T-helper 17 cell (primary cell): ENCODE results near the gene WWOX. TPM values are rescaled to one million over a fixed set of nuclear protein-coding genes. Genes with fewer than 3 reads are reported as not detected.

ENCODE experiments used
- ATAC-seq: fragments of 150-1000 bp; cut with Tn5 transposase; 2 replicates; pipeline ENCODE4 v1.10.0; 2021; ENCODE audit warnings: mild to moderate bottlenecking, moderate library complexity
- DNase-seq, 3 donors: peaks; one replicate each; pipeline versions ENCODE4 v3.0.0 to v3.0.0-alpha.2; 2020 to 2021
- H3K9me3 ChIP-seq: one replicate; pipeline ENCODE4 v1.7.0; 2013; ENCODE audit warnings: low read length, mild to moderate bottlenecking; ENCODE audit not compliant: control insufficient read depth, poor library complexity, severe bottlenecking
- H3K27ac Mint-ChIP-seq: one replicate; pipeline ENCODE4 v1.8.0; 2022; ENCODE audit warnings: mild to moderate bottlenecking, moderate library complexity, mixed read lengths
- H3K27me3 Mint-ChIP-seq: one replicate; pipeline ENCODE4 v1.8.0; 2022; ENCODE audit warnings: mixed read lengths
- H3K36me3 Mint-ChIP-seq: one replicate; pipeline ENCODE4 v1.8.0; 2022; ENCODE audit warnings: low read depth, mixed read lengths
- H3K4me1 Mint-ChIP-seq: one replicate; pipeline ENCODE4 v1.8.0; 2022; ENCODE audit warnings: mild to moderate bottlenecking, mixed read lengths
- H3K4me3 Mint-ChIP-seq: one replicate; pipeline ENCODE4 v1.8.0; 2022; ENCODE audit warnings: mild to moderate bottlenecking, moderate library complexity, mixed read lengths
- total RNA-seq, 4 donors: library from RNA in 2 of 4; stranded (reverse) in 2 of 4; gene quantifications; one replicate each; pipeline ENCODE4 v1.2.3 and lab custom pipeline; 2022 to 2026

WWOX gene
- total RNA-seq, 2 donors from 2014 or later, result 26.8 to 29.7 TPM

DNA sequence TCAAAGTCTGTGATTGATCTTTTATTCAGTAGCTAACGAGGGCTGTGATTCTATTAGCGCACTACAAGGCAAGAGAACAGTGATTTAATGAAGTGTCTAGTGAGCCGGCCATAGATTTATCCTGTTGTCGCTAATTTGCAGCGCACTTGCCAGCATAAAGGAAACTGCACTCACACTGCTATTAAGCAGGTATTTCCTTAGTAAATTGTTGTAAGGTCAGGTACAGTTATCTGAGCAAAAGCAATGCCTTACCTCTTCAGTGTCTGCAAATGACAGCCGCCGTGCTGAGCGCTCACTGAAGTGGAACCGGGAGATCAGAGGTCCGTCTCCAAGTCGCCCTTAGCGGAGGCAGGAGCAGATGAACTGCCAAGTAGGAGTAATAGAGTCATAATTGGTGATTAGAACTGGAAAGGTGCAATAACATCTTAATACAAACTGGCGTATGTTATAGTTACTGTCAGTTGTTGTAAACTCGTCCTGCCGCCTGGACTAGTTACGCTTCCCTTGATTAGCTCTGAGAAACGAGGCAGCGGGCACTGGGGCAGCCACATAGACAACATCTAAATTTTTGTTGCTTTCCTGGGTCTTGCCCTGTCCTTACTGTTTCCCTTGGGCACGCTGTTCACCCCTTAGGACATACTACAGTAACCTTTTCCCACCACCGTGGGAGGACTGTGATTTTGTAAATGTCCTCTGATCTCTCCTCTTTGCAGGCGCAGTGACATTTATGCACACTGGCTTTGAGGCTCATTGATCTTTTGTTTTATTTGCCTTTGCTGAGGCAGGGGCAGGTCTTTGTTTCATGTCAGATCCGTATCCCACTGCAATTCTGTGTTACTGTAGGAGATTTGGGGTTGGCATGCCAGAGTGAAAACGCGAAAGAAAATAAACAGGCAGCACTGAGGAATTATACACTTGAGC lies 363.1 kb downstream of the WWOX start:
- DNase-seq (no peak), ATAC-seq (no peak)
- no peaks in the 10 kb centered on the region for H3K9me3 ChIP-seq
- H3K4me1 Mint-ChIP-seq, result no peaks in the 10 kb centered on the region
- no peaks in the 10 kb centered on the region for H3K27me3 Mint-ChIP-seq
- H3K27ac Mint-ChIP-seq, result no peak overlapping the region
- H3K4me3 Mint-ChIP-seq, result no peak overlapping the region
- peaks cover 10% of the 10 kb centered on the region for H3K36me3 Mint-ChIP-seq

DNA sequence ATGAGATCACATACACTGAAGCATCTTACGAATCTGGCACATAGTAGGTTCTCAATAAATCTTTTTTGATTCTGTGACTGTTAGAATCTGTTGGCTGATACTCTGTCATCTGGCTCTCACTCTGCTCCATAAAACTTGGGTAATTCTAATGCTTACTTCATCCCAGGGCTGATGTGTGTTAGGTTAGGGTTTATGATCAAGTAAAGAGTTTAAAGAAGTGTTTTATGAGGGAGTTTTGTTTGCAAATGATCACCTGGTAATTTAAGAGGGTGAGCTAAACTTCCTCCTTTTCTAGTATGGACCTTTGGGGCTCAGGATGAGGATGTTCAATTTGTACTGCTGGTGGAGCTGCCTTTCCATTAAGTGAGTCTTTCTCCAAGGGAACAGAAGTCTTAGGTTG lies 364.1 kb downstream of the WWOX start:
- no peak for DNase-seq
- H3K4me1 Mint-ChIP-seq, result no peaks in the 10 kb centered on the region
- no peak for ATAC-seq
- no peaks in the 10 kb centered on the region for H3K9me3 ChIP-seq
- no peak overlapping the region for H3K27ac Mint-ChIP-seq
- H3K27me3 Mint-ChIP-seq, result no peaks in the 10 kb centered on the region
- H3K36me3 Mint-ChIP-seq, result peaks cover 10% of the 10 kb centered on the region
- H3K4me3 Mint-ChIP-seq, result no peak overlapping the region

DNA sequence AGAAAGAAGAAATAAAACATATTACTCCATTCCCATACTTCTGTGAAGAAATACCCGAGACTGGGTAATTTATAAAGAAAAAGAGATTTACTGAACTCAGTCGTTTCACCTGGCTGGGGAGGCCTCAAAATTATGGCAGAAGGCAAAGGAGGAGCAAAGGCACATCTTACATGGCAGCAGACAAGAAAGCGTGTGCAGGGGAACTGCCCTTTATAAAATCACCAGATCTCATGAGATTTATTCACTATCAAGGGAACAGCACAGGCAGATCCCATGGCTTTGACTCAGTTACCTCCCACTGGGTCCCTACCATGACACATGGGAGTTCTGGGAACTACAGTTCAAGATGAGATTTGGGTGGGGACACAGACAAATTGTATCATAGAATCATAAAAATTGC lies 365.4 kb downstream of the WWOX start:
- Mint-ChIP-seq H3K4me1 (no peaks in the 10 kb centered on the region), H3K27ac (no peak overlapping the region), H3K27me3 (no peaks in the 10 kb centered on the region), H3K4me3 (no peak overlapping the region), H3K36me3 (peaks cover 10% of the 10 kb centered on the region)
- no peak for ATAC-seq
- no peak for DNase-seq
- no peaks in the 10 kb centered on the region for H3K9me3 ChIP-seq

DNA sequence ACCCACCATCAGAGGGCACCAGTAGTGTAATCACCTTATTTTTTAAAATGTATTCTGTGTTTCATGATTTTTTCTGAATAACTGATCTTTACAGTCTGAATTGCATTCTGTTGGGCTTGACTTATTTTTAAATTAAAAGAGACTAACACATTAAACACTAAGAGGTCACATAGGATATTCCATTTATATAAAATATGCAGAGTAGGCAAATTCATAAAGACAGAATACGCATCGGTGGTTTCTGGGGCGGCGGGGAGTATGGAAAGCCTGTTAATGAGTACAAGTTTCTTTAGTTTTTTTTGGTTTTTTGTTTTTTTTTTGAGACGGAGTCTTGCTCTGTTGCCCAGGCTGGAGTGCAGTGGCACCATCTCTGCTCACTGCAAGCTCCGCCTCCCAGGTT lies 366.3 kb downstream of the WWOX start:
- no peak for ATAC-seq
- Mint-ChIP-seq H3K4me3 (no peak overlapping the region), H3K27me3 (no peaks in the 10 kb centered on the region), H3K27ac (no peak overlapping the region), H3K36me3 (peaks cover 6% of the 10 kb centered on the region), H3K4me1 (no peaks in the 10 kb centered on the region)
- DNase-seq, result no peak
- no peaks in the 10 kb centered on the region for H3K9me3 ChIP-seq

DNA sequence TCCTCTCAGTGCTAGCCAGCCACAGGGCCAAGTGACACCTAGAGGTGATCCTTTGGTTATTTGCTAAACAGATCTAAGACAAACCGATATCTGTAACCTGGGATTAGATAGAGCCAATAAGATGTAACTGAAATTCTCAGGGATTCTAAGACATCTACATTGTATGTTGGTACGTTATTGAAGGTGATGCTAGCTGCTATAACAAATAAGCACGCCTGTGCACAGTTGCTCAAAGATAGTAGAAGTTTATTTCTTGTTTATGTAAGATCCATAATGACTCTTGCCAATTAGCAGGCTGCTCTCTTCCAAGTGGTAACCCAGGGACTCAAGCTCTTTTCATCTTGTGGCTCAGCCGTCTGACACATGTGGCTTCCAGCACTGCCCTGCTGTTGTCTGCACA lies 370.3 kb downstream of the WWOX start:
- no peaks in the 10 kb centered on the region for H3K36me3 Mint-ChIP-seq

DNA sequence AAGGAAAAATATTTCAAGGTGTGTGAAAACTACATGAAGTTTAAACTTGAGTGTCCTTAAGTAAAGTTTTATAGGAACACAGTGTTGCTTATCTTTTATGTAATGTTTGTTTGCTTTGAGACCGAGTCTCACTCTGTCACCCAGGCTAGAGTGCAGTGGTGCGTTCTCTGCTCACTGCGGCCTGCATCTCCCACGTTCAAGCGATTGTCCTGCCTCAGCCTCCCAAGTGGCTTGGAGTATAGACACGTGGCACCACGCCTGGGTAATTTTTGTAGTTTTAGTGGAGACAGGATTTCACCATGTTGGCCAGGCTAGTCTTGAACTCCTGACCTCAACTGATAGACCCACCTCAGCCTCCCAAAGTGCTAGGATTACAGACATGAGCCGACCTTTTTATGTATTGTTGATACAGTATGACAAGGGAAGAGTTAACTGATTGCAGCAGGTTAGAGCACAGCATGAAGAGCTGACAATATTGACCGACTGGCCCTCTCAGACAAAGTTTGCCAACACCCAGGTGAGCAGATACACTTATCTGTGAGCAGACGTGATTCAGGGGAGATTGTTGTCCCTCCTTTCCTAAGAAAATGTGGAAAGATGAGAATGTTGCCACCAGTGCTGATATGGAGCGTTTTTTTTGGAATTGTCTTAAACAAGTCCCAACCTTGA lies 373.7 kb downstream of the WWOX start:
- H3K27me3 Mint-ChIP-seq, result no peaks in the 10 kb centered on the region
- H3K36me3 Mint-ChIP-seq, result no peaks in the 10 kb centered on the region
- H3K4me1 Mint-ChIP-seq, result peaks cover under 1% of the 10 kb centered on the region
- no peak for DNase-seq
- no peak overlapping the region for H3K4me3 Mint-ChIP-seq
- H3K9me3 ChIP-seq, result no peaks in the 10 kb centered on the region
- ATAC-seq, result no peak
- H3K27ac Mint-ChIP-seq, result no peak overlapping the region

More for the DNA sequence above, 370.3 kb downstream of the WWOX start:
- no peaks in the 10 kb centered on the region for H3K9me3 ChIP-seq
- DNase-seq (no peak), ATAC-seq (no peak)
- H3K27ac Mint-ChIP-seq, result no peak overlapping the region
- no peak overlapping the region for H3K4me3 Mint-ChIP-seq
- H3K27me3 Mint-ChIP-seq, result no peaks in the 10 kb centered on the region
- no peaks in the 10 kb centered on the region for H3K4me1 Mint-ChIP-seq

DNA sequence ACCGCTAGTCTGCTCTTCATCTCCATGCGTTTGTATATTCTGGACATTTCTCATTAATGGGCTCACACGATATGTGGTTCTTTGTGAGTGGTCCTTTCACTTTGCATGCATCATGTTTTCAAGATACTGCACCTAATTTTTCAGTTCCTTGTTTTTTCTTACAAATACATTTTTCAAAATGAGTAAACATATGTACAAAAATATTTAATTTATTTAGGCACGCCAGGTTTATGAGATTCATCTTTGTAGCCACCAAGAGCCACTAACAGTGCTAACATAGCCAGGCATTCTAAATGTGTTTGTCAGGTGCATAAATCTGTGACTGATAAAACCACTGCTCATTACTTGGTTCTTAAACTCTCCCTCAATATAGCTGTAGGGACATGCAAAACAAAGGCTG lies 375.3 kb downstream of the WWOX start:
- Mint-ChIP-seq H3K4me3 (no peak overlapping the region), H3K27ac (no peak overlapping the region), H3K27me3 (no peaks in the 10 kb centered on the region), H3K4me1 (peaks cover 4% of the 10 kb centered on the region), H3K36me3 (no peaks in the 10 kb centered on the region)
- DNase-seq (no peak), ATAC-seq (no peak)
- no peaks in the 10 kb centered on the region for H3K9me3 ChIP-seq

DNA sequence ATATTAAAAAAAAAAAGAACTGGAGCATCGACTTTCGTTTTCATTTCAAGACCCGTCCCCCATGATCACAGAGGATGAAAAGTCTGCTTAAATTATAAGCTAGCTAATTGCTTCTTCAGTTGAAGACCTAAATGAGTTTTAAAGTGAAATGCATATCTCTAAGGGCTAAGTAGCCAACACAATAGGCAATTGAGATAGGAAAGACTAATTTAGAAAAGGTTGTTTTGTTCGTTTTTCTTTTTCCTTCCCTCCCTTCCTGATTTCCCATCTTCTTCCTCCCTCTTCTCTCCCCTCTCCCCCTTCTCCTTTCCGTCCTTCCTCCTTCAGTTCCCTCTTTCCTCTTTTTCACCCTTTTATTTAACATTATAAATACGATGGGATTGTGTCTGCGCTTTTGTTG lies 377.2 kb downstream of the WWOX start:
- no peaks in the 10 kb centered on the region for H3K27me3 Mint-ChIP-seq
- no peak overlapping the region for H3K4me3 Mint-ChIP-seq
- H3K9me3 ChIP-seq, result no peaks in the 10 kb centered on the region
- H3K4me1 Mint-ChIP-seq, result peaks cover 4% of the 10 kb centered on the region
- H3K27ac Mint-ChIP-seq, result no peak overlapping the region
- H3K36me3 Mint-ChIP-seq, result no peaks in the 10 kb centered on the region
- DNase-seq (no peak), ATAC-seq (no peak)

DNA sequence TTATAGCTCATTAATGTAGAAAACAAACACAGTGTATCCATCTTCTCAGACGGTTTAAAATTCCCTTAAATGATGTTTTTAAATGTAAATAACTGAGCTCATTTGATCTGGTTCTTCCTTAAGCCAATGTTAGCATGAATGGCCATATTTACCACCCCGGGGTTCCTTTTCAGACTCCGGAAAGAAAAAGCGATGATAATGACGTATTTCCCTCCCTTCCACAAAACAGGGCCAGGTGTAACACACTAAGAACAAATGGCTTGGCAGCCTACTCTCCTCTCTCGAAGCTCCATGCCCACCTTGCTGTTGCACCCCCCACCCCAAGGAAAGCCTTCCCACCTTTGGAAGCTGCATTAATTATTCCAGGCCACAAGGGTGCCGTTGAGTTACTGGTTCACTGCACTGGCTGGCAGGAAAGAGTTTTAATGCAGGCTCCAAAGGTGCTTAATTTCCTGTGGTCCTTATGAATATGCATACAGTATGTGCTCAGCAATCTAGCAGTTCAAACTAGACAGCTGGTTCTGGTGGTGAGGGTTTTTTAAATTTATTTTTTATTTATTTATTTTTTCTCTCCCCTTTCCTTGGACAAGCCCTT lies 378.9 kb downstream of the WWOX start:
- no peaks in the 10 kb centered on the region for H3K36me3 Mint-ChIP-seq
- DNase-seq (peak in 1 of 3 donors; percentile 5), ATAC-seq (peak; percentile 44)
- H3K9me3 ChIP-seq, result no peaks in the 10 kb centered on the region
- no peak overlapping the region for H3K4me3 Mint-ChIP-seq
- H3K27me3 Mint-ChIP-seq, result no peaks in the 10 kb centered on the region
- H3K27ac Mint-ChIP-seq, result no peak overlapping the region
- peaks cover 4% of the 10 kb centered on the region for H3K4me1 Mint-ChIP-seq

DNA sequence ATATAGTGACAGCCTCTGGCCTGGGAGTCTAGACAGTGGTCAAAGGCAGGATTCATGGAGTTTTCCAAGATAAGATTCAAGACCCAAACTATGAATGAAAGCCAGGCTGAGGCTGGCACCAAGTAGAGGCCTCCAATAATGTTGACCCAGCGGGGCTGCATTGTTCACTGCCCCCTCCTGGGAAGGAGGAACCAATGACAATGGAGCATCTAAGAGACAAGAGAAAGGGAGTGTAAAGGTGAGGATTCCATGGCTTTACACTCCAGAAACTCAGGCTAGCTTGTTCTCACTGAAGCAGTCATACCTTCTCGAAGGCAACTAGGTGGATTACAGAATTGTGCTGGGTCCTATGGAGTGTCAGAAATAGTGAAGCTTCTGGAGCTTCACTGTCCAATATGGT lies 380.3 kb downstream of the WWOX start:
- no peaks in the 10 kb centered on the region for H3K27me3 Mint-ChIP-seq
- DNase-seq (no peak), ATAC-seq (no peak)
- H3K9me3 ChIP-seq, result no peaks in the 10 kb centered on the region
- H3K36me3 Mint-ChIP-seq, result no peaks in the 10 kb centered on the region
- H3K4me3 Mint-ChIP-seq, result no peak overlapping the region
- no peak overlapping the region for H3K27ac Mint-ChIP-seq
- peaks cover 4% of the 10 kb centered on the region for H3K4me1 Mint-ChIP-seq

DNA sequence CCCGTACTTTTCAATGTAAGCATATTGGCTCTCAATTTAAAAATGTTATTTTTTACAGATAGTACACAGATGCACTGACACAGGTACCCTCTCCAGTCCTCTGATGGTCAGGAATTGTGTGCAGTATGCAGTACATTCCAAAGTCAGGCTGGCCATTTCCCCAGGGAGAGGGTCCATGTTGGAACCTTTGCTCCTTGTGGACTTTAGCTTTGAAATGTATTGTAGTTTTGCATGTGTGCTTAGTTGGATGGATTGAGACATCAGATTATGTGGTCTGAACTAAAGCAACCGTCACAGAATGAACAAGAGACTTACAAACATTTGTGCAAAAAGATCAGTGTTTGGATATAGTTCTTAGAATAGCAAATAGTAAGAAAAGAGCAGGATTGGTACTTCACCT lies 381.1 kb downstream of the WWOX start:
- Mint-ChIP-seq H3K4me3 (no peak overlapping the region), H3K27me3 (no peaks in the 10 kb centered on the region), H3K36me3 (no peaks in the 10 kb centered on the region), H3K4me1 (peaks cover 4% of the 10 kb centered on the region), H3K27ac (no peak overlapping the region)
- no peak for ATAC-seq
- no peak for DNase-seq
- no peaks in the 10 kb centered on the region for H3K9me3 ChIP-seq

DNA sequence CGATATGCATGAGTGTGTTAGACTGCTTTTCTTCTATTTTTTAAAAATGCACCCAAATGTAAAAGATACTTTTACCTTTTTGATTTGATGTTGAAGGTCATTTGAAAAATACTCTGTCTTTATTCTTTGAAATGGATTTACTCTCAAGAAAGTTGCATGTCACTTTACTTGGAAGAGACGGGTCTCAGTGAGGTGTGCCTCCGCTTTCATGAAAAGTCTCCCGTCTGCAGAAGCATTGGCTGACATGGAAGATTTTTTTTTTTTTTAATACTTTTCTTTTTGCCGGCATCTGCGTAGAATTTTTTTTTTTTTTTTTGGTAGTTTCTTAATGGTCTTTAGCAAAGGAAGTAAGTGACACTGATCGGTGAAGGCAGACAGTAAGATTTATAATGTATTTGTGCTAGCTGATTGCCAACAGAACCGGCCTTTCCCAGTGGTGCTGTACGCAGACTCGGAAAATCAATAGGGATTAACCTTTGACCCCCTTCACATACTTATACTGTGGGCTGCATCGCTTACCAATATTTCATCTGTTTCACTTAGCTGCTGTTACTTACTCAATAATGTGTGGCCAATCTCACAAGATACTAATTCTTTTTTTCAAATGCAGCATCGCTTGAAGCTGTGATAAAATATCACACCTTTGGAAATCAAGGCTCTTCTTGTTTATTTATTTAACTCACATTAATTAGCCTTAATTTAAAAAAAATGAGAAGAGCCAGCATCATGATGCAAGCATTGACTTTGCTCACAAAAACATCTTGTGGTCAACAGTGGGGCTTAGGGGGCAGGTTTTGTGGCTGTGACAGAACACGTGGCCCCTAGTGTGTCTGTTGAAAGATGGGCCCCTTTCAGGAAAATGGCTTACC lies 383.9 kb downstream of the WWOX start:
- ATAC-seq (no peak), DNase-seq (no peak)
- peaks cover under 1% of the 10 kb centered on the region for H3K4me1 Mint-ChIP-seq
- H3K9me3 ChIP-seq, result no peaks in the 10 kb centered on the region
- H3K36me3 Mint-ChIP-seq, result no peaks in the 10 kb centered on the region
- H3K4me3 Mint-ChIP-seq, result no peak overlapping the region
- H3K27ac Mint-ChIP-seq, result no peak overlapping the region
- no peaks in the 10 kb centered on the region for H3K27me3 Mint-ChIP-seq
